Activated T-cell treated with anti-CD3 and anti-CD28 coated beads, Interleukin-2, amount 50 U/mL, for 24 hours (primary cell): ENCODE results near the gene KIF13A.

Source experiments
- DNase-seq: peaks from one replicate; pipeline ENCODE4 v3.0.0-alpha.2; 2020
- H3K27ac Mint-ChIP-seq: 2 replicates; pipeline ENCODE4 v1.8.0; 2020; ENCODE audit warnings: mild to moderate bottlenecking, mixed read lengths
- H3K27me3 Mint-ChIP-seq: 2 replicates; pipeline ENCODE4 v1.8.0; 2020; ENCODE audit warnings: mixed read lengths
- H3K36me3 Mint-ChIP-seq: 2 replicates; pipeline ENCODE4 v1.8.0; 2020; ENCODE audit warnings: low read depth, mixed read lengths
- H3K4me1 Mint-ChIP-seq: 2 replicates; pipeline ENCODE4 v1.8.0; 2020; ENCODE audit warnings: low read depth, mixed read lengths
- H3K4me3 Mint-ChIP-seq: 2 replicates; pipeline ENCODE4 v1.8.0; 2020; ENCODE audit warnings: mild to moderate bottlenecking, moderate library complexity, mixed read lengths
- H3K9me3 Mint-ChIP-seq: 2 replicates; pipeline ENCODE4 v1.8.0; 2020; ENCODE audit warnings: mixed read lengths

Gene KIF13A

DNA sequence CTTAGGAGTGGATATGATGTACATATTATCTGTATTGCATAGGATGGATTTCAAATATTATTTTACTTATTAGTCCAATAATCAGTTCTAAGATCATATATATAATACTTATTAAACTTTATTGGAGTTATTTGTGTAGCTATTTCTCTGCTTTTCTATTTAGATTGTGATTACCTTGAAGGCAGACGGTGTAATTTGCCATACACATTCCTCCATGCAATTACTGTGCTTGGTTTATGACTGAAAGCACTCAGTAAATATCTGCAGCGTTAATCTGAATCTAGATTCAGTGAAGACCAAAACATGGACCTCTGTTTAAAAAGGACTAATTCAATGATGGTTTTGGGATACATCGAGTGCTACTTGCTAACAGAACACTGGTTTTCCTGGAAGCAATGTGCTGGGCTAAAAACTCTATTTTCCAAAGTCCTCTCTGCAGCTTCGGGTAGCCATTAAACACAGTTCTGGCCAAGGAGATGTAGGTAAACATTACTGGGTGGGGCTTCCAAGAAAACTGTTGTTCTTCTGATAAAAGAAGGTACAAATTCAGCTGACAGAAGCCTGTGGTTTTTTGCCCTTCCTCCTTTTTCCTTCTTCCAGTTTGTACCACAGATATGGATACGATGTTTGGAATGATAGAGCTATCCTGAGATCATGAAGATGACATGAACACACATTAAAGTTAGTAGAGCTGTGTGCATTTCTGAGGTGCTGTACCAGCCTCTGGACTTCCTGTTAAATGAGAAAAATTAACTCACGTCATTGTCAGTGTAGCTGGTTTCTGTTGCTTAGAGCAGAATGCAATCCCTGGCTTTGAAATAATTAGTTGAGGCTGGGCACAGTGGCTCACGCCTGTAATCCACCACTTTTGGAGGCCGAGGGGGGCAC is 144.3 kb downstream of the KIF13A start:
- H3K27ac Mint-ChIP-seq, result no peak overlapping the region
- no peaks in the 10 kb centered on the region for H3K36me3 Mint-ChIP-seq
- no peak for DNase-seq
- peaks cover 20% of the 10 kb centered on the region for H3K27me3 Mint-ChIP-seq
- no peaks in the 10 kb centered on the region for H3K4me1 Mint-ChIP-seq
- H3K9me3 Mint-ChIP-seq, result no peaks in the 10 kb centered on the region
- H3K4me3 Mint-ChIP-seq, result no peak overlapping the region

DNA sequence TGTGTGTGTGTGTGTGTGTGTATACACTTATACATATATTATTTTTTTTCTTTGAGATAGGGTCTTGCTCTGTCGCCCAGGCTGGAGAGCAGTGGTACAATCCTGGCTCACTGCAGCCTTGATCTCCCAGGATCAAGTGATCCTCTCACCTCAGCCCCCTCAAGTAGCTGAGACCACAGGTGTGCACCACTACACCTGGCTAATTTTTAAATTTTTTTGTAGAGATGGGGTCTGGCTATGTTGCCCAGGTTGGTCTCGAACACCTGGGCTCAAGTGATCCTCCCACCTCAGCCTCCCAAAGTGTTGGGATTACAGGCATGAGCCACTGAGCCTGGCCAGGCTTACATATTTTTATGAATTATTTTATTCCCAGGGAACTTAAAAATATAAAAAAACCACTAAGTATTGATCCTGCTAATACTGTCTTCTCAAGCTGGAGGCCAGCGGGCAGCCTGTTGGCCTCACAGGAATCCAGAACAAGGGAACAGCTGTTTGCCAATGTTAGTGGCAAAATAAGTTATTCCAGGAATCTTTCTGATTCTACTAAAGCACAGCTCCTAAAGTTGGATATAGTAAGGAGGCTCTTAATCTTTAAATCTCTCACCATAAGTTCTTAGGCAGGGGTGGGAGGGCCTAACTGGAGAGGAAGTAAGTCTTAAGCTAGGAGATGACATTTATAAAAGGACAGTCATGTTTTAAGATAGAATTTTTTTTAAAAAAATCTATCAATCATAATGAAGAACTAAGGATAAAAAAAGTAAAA is 145.2 kb downstream of the KIF13A start:
- Mint-ChIP-seq H3K4me3 (no peak overlapping the region), H3K36me3 (no peaks in the 10 kb centered on the region), H3K27ac (no peak overlapping the region), H3K9me3 (no peaks in the 10 kb centered on the region), H3K4me1 (no peaks in the 10 kb centered on the region), H3K27me3 (peaks cover 21% of the 10 kb centered on the region)
- DNase-seq, result no peak

DNA sequence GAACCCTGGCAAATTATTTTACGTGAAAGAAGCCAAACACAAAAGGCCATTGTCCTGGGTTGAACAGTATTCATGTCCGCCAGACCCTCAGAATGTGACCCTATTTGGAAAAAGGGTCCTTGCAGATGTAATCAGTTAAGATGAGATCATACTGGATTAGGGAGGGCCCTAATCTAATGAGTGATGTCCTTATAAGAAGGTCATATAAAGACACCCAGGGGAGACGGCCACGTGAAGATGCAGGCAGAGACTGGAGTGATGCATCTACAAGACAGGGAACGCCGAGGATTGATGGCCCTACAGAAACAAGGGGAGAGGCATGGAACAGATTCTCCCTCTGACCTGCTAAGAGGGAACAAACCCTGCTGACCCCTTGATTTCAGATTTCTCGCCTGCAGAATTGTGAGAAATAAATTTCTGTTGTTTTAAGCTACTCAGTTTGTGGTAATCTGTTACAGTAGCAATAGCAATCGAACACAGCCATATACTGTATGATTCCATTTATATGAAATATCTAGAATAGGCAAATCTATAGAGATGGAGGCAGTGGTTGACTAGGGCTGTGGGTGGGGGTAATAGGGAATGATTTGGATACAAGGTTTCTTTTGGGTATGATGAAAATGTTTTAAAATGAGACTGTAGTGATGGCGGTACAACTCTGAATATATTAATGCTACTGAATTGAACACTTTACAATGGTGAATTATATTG is 147.8 kb downstream of the KIF13A start:
- no peak overlapping the region for H3K4me3 Mint-ChIP-seq
- no peaks in the 10 kb centered on the region for H3K36me3 Mint-ChIP-seq
- no peaks in the 10 kb centered on the region for H3K9me3 Mint-ChIP-seq
- peaks cover 18% of the 10 kb centered on the region for H3K27me3 Mint-ChIP-seq
- no peaks in the 10 kb centered on the region for H3K4me1 Mint-ChIP-seq
- DNase-seq, result no peak
- no peak overlapping the region for H3K27ac Mint-ChIP-seq

DNA sequence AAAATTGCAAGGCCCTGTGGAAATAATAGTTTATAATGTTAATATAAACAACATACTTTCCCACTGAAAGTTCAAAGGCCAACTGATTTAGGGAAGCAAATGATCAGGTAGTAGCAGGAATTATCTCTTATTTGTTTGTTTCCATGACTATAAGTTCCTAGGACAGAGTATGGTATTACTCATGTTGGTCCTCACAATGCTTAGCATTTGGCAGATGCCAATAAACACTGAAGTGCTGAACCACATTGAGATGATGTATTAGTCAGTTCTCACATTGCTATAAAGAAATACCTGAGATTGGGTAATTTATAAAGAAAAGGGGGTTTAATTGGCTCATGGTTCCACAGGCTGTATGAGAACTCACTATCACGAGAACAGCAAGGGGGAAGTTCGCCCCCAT is 151.1 kb downstream of the KIF13A start:
- Mint-ChIP-seq H3K4me3 (no peak overlapping the region), H3K9me3 (no peaks in the 10 kb centered on the region), H3K4me1 (no peaks in the 10 kb centered on the region), H3K27me3 (peaks cover 26% of the 10 kb centered on the region), H3K27ac (no peak overlapping the region), H3K36me3 (no peaks in the 10 kb centered on the region)
- no peak for DNase-seq

DNA sequence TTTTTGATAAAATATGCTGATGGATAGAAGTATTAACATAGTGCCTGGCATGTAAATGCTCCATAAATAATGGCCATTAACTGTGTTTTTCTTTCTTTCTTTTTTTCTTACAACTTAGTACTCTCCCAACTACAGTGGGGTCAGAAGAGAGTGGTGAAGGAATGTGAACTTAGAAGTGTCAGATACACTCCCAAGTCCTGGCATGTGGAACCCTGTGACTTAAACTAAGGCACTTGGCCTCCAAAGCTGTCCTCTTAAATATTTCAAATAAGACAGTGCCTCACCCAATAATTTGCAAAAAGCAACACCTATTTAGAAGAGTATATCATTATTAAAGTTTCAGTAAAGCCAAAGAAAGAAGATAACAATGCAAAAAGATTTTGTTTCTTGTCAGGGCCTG is 151.7 kb downstream of the KIF13A start:
- no peak overlapping the region for H3K4me3 Mint-ChIP-seq
- H3K36me3 Mint-ChIP-seq, result no peaks in the 10 kb centered on the region
- no peak for DNase-seq
- H3K9me3 Mint-ChIP-seq, result no peaks in the 10 kb centered on the region
- H3K27me3 Mint-ChIP-seq, result peaks cover 30% of the 10 kb centered on the region
- no peak overlapping the region for H3K27ac Mint-ChIP-seq
- H3K4me1 Mint-ChIP-seq, result no peaks in the 10 kb centered on the region

DNA sequence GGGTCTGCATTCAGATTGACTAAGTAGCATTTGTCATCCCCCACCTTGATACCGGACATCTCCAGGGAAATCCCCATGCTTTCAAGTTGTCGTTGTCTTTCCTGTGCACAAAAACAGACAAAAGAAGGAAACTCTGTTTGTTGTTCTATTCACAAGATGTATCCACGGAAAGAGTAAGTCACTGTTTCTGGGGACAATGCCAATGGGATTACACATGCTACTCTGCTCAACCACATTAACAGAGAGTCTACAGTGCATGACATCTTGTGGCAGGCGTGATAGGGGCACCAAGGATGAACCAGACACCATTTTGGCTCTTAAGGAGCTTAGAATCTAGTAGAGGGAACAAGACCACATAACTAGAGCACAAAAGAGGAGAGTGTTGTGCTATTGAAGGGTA is 156.3 kb downstream of the KIF13A start:
- Mint-ChIP-seq H3K4me3 (no peak overlapping the region), H3K9me3 (no peaks in the 10 kb centered on the region), H3K36me3 (no peaks in the 10 kb centered on the region), H3K27me3 (peaks cover 18% of the 10 kb centered on the region), H3K27ac (no peak overlapping the region), H3K4me1 (no peaks in the 10 kb centered on the region)
- no peak for DNase-seq

DNA sequence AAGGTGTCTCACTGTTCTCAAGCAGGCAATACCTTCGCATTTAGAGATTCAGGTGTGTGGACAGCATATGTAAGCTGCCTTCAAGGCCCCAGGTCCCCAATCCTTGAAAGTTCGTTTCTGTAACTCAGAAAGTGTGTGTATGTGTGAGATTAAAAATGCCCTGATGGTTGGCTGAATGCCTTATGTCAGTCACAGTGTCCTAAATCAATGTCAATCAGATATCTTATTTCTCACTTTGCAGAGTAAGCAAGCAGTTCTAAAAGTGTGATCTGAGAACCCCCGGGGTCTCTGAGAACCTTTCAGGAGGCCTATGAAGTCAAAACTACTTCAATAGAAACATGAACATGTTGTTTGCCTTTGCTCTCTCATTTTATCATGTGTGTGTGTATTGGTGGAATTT is 157.5 kb downstream of the KIF13A start:
- DNase-seq, result no peak
- Mint-ChIP-seq H3K27ac (no peak overlapping the region), H3K36me3 (no peaks in the 10 kb centered on the region), H3K9me3 (no peaks in the 10 kb centered on the region), H3K4me1 (no peaks in the 10 kb centered on the region), H3K4me3 (no peak overlapping the region), H3K27me3 (peaks cover 21% of the 10 kb centered on the region)

DNA sequence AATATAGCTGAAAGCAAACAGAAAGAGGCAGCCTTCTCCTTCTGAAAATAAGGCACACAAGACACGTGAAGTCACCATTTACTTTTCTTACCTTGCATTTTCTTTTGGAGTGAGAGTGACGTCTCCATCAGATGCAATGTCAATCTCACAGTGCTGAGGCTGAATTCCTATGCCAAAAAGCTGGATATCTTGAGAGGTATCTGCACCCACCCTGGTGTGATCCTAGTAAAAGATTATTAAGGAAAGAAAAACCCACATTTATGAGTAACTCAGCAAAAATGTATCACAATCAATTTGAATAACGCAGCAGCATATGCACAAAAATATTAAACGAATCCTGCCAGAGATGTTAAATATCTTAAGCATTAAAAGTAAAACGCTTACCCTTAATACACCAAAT is 159.3 kb downstream of the KIF13A start:
- Mint-ChIP-seq H3K27me3 (peaks cover 19% of the 10 kb centered on the region), H3K27ac (no peak overlapping the region), H3K4me1 (no peaks in the 10 kb centered on the region), H3K9me3 (no peaks in the 10 kb centered on the region), H3K36me3 (no peaks in the 10 kb centered on the region), H3K4me3 (no peak overlapping the region)
- no peak for DNase-seq

DNA sequence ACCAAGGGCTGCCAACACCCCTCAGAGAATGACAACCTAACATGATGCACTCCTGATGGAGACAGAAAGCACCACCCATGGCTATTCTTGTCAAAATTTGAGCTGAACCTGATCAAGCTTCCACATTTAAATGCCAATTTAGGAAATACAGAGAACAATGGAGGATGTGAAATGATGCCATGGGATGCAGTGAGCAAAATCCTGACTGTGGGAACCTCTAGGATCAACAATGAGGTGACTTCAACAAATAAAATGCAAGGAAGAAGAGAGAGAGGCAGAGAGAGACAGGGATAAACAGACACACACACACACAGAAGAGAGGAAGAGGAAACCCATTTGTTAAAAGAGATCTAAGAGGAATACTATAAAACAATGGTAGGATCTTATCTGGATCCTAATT is 161.1 kb downstream of the KIF13A start:
- H3K27ac Mint-ChIP-seq, result no peak overlapping the region
- H3K4me1 Mint-ChIP-seq, result no peaks in the 10 kb centered on the region
- H3K36me3 Mint-ChIP-seq, result no peaks in the 10 kb centered on the region
- no peaks in the 10 kb centered on the region for H3K9me3 Mint-ChIP-seq
- H3K27me3 Mint-ChIP-seq, result peaks cover 13% of the 10 kb centered on the region
- H3K4me3 Mint-ChIP-seq, result no peak overlapping the region
- no peak for DNase-seq

DNA sequence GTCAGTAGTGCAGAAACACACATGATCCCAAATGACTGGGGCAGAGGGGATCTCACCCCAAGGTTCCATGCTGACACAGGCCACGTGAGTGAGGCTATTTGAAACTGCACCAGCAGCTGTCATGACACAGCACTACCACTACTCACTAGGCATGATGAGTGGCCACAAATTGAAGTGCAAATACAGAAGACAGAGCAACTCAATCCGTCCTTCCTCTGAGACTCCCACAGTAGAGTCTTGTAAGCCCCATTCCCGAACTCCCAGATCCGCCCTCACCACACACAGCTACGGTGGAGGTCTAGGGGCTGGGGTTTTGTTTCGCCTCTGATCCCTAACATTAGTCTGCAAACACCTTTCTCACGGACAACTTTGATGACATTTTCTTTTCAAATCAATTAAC is 167.4 kb downstream of the KIF13A start:
- no peaks in the 10 kb centered on the region for H3K9me3 Mint-ChIP-seq
- no peak overlapping the region for H3K4me3 Mint-ChIP-seq
- no peaks in the 10 kb centered on the region for H3K4me1 Mint-ChIP-seq
- H3K36me3 Mint-ChIP-seq, result no peaks in the 10 kb centered on the region
- no peak for DNase-seq
- H3K27me3 Mint-ChIP-seq, result peaks cover 8% of the 10 kb centered on the region
- H3K27ac Mint-ChIP-seq, result no peak overlapping the region

DNA sequence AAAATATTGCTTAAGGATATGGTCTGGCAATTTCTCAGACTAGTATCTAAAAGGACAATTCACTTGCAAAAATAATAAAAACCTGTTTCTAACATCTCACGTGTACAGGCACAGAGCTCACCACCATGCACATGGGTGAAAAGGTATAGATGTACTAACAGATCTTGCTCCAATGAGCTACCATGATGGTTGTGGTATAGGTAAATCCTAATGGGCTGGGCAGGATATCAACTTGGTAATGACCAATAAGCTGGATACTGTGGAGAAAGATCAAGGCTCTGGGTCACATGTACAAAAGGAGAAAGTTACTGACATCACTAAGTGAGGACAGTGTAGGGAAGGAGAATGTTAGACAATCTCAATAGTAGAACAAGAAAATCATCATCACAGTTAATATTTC is 169.7 kb downstream of the KIF13A start:
- H3K4me3 Mint-ChIP-seq, result no peak overlapping the region
- H3K4me1 Mint-ChIP-seq, result no peaks in the 10 kb centered on the region
- H3K27ac Mint-ChIP-seq, result no peak overlapping the region
- H3K27me3 Mint-ChIP-seq, result peaks cover 8% of the 10 kb centered on the region
- no peak for DNase-seq
- no peaks in the 10 kb centered on the region for H3K36me3 Mint-ChIP-seq
- no peaks in the 10 kb centered on the region for H3K9me3 Mint-ChIP-seq

DNA sequence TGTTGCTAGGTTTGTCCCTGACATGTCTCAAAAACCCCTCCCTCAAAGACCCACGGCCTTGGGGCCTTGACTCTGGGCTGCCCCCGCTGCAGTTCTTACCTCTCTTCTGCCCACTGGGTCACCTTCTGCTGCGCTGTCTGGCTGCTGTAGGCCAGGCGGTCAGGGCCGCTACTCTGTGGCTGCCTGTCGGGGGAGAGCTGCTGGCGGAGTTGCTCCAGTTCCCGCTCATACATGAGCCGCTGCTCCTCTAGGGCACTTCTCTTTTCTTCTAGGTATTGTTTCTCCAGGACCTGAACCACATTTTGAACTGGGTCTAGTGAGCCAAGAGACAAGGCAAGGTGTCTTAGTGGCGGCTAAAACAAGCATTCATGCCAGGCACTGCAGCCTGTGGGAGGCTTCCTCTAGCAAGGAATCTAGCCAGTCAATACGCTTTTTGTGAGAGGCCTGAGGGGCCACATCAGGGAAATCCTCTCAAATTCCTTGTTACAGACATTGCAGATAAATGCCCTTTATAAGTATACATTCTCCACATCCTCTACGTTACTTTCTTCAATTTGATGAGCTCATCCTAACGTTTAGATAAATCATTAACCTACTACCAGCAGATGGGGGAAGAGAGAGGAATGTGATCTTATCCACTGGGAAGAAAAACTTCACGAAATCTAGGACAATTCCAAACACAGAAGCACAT is 170.4 kb downstream of the KIF13A start:
- H3K36me3 Mint-ChIP-seq, result no peaks in the 10 kb centered on the region
- no peak for DNase-seq
- H3K4me1 Mint-ChIP-seq, result no peaks in the 10 kb centered on the region
- no peak overlapping the region for H3K27ac Mint-ChIP-seq
- H3K4me3 Mint-ChIP-seq, result no peak overlapping the region
- H3K9me3 Mint-ChIP-seq, result no peaks in the 10 kb centered on the region
- H3K27me3 Mint-ChIP-seq, result peaks cover 8% of the 10 kb centered on the region

DNA sequence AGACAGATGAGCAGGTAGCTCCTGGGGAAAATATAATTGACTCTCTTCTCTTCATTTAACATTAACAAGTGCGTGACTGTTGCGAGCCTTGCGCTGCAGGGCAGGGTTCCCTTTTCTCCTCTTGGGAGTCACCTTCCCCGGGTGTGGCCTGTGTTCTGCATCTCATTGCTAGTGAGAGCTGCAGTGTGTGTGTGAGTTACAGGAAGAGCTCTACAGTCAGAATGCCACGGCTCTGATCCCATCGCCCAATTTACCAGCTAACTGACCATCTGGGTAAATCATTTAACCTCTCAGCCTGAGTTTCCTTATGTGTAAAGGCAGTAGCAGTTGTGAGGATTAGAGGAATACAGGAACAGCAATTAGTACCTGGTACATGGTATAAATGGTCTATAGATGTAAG is 173.9 kb downstream of the KIF13A start:
- DNase-seq, result no peak
- no peak overlapping the region for H3K4me3 Mint-ChIP-seq
- H3K9me3 Mint-ChIP-seq, result no peaks in the 10 kb centered on the region
- H3K27me3 Mint-ChIP-seq, result peaks cover 10% of the 10 kb centered on the region
- H3K4me1 Mint-ChIP-seq, result no peaks in the 10 kb centered on the region
- no peak overlapping the region for H3K27ac Mint-ChIP-seq
- H3K36me3 Mint-ChIP-seq, result no peaks in the 10 kb centered on the region

DNA sequence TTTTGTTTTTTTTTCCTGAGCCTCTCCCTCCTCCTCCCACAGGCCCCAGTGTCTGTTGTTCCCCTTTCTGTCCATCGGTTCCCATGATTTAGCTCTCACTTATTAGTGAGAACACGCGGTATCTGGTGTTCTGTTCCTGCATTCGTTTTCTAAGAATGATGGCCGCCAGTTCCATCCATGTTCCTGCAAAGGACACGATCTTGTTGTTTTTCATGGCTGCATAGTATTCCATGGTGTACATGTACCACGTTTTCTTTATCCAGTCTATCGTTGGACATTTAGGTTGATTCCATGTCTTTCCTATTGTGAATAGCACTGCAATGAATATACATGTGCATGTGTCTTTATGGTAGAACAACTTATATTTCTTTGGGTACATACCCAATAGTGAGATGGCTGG is 175.1 kb downstream of the KIF13A start:
- H3K9me3 Mint-ChIP-seq, result peaks cover 3% of the 10 kb centered on the region
- no peaks in the 10 kb centered on the region for H3K36me3 Mint-ChIP-seq
- DNase-seq, result no peak
- H3K4me1 Mint-ChIP-seq, result no peaks in the 10 kb centered on the region
- H3K27me3 Mint-ChIP-seq, result peaks cover 12% of the 10 kb centered on the region
- H3K27ac Mint-ChIP-seq, result no peak overlapping the region
- no peak overlapping the region for H3K4me3 Mint-ChIP-seq
